Natural killer cell (primary cell): Measurements from ENCODE around the gene CHRNA10. TPM values are rescaled to one million over a fixed set of nuclear protein-coding genes. Genes with fewer than 3 reads are reported as not detected.

Source experiments
- ATAC-seq, 3 donors: fragments of 150-1000 bp in 2 of 3; fragments of 200-7000 bp in 1 of 3; cut with Tn5 transposase; 1 replicate in 1 of 3; 2 replicates in 2 of 3; pipeline ENCODE4 v1.10.0; 2021; ENCODE audit warnings: mild to moderate bottlenecking in 2 of 3, moderate library complexity in 2 of 3
- DNase-seq, 2 donors: peaks; one replicate each; pipeline versions ENCODE4 v3.0.0 to v3.0.0-alpha.2; 2013 to 2021; ENCODE audit warnings: mixed read lengths in 1 of 2
- H3K27ac ChIP-seq: one replicate; pipeline ENCODE4 v1.5.1; 2013; ENCODE audit warnings: mild to moderate bottlenecking, low read length
- H3K27me3 ChIP-seq: one replicate; pipeline ENCODE4 v1.6.1; 2013; ENCODE audit warnings: low read length; ENCODE audit not compliant: control insufficient read depth, insufficient read depth
- H3K36me3 ChIP-seq: one replicate; pipeline ENCODE4 v1.6.1; 2013; ENCODE audit warnings: low read length; ENCODE audit not compliant: control insufficient read depth, insufficient read depth
- H3K4me1 ChIP-seq: one replicate; pipeline ENCODE4 v1.6.1; 2013; ENCODE audit warnings: low read length; ENCODE audit not compliant: control insufficient read depth, insufficient read depth
- H3K4me3 ChIP-seq: one replicate; pipeline ENCODE4 v1.5.1; 2013; ENCODE audit warnings: low read length
- H3K9me3 ChIP-seq: one replicate; pipeline ENCODE4 v1.6.1; 2013; ENCODE audit warnings: low read length; ENCODE audit not compliant: control insufficient read depth, insufficient read depth
- H3K27ac Mint-ChIP-seq, 2 donors: one replicate each; pipeline ENCODE4 v1.8.0; 2022; ENCODE audit warnings: mild to moderate bottlenecking in 2 of 2, mixed read lengths in 2 of 2, moderate library complexity in 1 of 2
- H3K27me3 Mint-ChIP-seq, 2 donors: one replicate each; pipeline ENCODE4 v1.8.0; 2022; ENCODE audit warnings: low read depth in 2 of 2, mixed read lengths in 2 of 2
- H3K36me3 Mint-ChIP-seq: one replicate; pipeline ENCODE4 v1.8.0; 2022; ENCODE audit warnings: mixed read lengths
- H3K4me1 Mint-ChIP-seq, 2 donors: one replicate each; pipeline ENCODE4 v1.8.0; 2022; ENCODE audit warnings: mixed read lengths in 2 of 2
- H3K4me3 Mint-ChIP-seq: one replicate; pipeline ENCODE4 v1.8.0; 2022; ENCODE audit warnings: mild to moderate bottlenecking, moderate library complexity, mixed read lengths
- H3K9me3 Mint-ChIP-seq, 2 donors: one replicate each; pipeline ENCODE4 v1.8.0; 2022; ENCODE audit warnings: mixed read lengths in 2 of 2
- WGBS: methylation state at CpG from one replicate; pipeline ENCODE4 v1.1.7; 2013; ENCODE audit warnings: missing lambda C conversion rate; ENCODE audit not compliant: insufficient coverage; 5-methylcytosine and 5-hydroxymethylcytosine counted together
- intact Hi-C: fragments of 100-400 bp; cut with micrococcal nuclease; formaldehyde crosslinking; loops from one replicate; pipeline ENCODE4 v1.14.2; 2022
- total RNA-seq, 4 donors: library from RNA; stranded (reverse); fragments of 120-200 nt in 1 of 4; gene quantifications; one replicate each; pipeline versions ENCODE4 v1.2.3 to v1.2.4, GENCODE V29; 2013 to 2022
- TF ChIP-seq, protein P1 (sequence below): fragments of 200-600 bp; IDR thresholded peaks from one replicate; pipeline ENCODE4 v1.8.0; 2022; ENCODE audit warnings: antibody characterized with exemption

The CHRNA10 gene
- total RNA-seq: under 1 TPM; 0.36 to 0.60 (median 0.45) TPM
- 0.72 TPM for total RNA-seq (2013)

- H3K4me3 Mint-ChIP-seq: no peak within 1 kb of the TSS
- no peaks in the 10 kb centered on the region for H3K9me3 ChIP-seq
- H3K27ac ChIP-seq: no peak within 1 kb of the TSS
- H3K9me3 Mint-ChIP-seq: no peaks in the 10 kb centered on the region
- H3K27me3 Mint-ChIP-seq: no peaks in the 10 kb centered on the region
- TF ChIP-seq, protein P1, sequence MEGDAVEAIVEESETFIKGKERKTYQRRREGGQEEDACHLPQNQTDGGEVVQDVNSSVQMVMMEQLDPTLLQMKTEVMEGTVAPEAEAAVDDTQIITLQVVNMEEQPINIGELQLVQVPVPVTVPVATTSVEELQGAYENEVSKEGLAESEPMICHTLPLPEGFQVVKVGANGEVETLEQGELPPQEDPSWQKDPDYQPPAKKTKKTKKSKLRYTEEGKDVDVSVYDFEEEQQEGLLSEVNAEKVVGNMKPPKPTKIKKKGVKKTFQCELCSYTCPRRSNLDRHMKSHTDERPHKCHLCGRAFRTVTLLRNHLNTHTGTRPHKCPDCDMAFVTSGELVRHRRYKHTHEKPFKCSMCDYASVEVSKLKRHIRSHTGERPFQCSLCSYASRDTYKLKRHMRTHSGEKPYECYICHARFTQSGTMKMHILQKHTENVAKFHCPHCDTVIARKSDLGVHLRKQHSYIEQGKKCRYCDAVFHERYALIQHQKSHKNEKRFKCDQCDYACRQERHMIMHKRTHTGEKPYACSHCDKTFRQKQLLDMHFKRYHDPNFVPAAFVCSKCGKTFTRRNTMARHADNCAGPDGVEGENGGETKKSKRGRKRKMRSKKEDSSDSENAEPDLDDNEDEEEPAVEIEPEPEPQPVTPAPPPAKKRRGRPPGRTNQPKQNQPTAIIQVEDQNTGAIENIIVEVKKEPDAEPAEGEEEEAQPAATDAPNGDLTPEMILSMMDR: no peak
- DNase-seq (no peak), ATAC-seq (no peak)
- no peaks in the 10 kb centered on the region for H3K4me1 Mint-ChIP-seq
- peak within 1 kb of the TSS in 1 of 2 donors; percentile 4 for H3K27ac Mint-ChIP-seq
- H3K36me3 Mint-ChIP-seq: peaks cover 6% of the 10 kb centered on the region
- peaks cover 61% of the 10 kb centered on the region for H3K36me3 ChIP-seq
- no peak within 1 kb of the TSS for H3K4me3 ChIP-seq
- WGBS: 93% methylated on average over 9 of the region's 9 CpGs
- H3K27me3 ChIP-seq: no peaks in the 10 kb centered on the region
- H3K4me1 ChIP-seq: no peaks in the 10 kb centered on the region
- intact Hi-C loops: no loop called here
These were observed at the start of gene CHRNA10 for GRCh38 chr11:3671334-3672254. Gene CHRNA10 (minus strand): TSS chr11:3671384. CDS start chr11:3671312, 72 bp downstream.

- intact Hi-C loops: no loop called here
- Mint-ChIP-seq H3K27ac (no peak overlapping the region), H3K4me3 (no peak overlapping the region), H3K9me3 (no peaks in the 10 kb centered on the region), H3K36me3 (peaks cover 15% of the 10 kb centered on the region), H3K27me3 (no peaks in the 10 kb centered on the region), H3K4me1 (peaks cover 0 to 5% of the 10 kb centered on the region in 2 donors)
- WGBS: 98% methylated on average over 6 of the region's 6 CpGs
- TF ChIP-seq, protein P1: no peak
- DNase-seq: no peak
- Histone ChIP-seq H3K4me1 (no peaks in the 10 kb centered on the region), H3K27me3 (no peaks in the 10 kb centered on the region), H3K9me3 (no peaks in the 10 kb centered on the region), H3K27ac (no peak overlapping the region), H3K4me3 (no peak overlapping the region), H3K36me3 (peaks cover 65% of the 10 kb centered on the region)
- no peak for ATAC-seq
These were observed 41.1 kb upstream of the CHRNA10 start for GRCh38 chr11:3712274-3712673.

DNA sequence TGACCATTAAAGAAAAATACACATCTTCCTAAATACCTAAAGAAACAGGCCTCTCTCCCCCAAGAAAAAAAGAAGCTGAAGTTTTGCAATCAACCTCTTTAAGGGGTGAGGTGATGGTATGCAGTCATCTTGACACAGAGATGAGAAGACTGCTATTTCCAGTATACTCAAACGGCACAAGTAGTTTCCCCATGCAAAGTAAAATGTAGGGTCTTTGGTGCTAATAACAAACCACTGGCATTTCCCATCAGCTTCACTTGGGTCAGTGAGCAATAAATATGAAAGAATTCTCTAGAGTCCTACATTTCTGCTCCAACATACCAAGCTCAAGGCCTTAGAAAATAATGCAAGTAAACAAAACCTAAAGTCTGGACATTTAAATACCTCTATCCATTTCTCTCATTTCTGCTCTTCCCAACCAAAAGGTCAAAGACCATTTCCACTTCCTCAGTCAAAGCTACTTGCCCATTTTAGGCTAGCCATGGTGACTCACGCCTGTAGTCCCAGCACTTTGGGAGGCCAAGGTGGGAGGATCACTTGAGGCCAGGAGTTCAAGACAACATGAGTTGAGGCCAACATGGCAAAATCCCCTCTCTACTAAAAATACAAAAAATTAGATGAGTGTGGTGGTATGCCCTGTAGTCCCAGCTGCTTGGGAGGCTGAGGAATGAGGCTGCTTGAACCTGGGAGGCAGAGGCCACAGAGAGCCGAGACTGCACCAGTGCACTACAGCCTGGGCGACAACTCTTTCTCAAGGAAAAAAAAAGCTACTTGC, 39.5 kb upstream of the CHRNA10 start:
- Mint-ChIP-seq H3K4me1 (peaks cover 0 to 5% of the 10 kb centered on the region in 2 donors), H3K27ac (peak overlapping the region; percentile 20 to 53), H3K4me3 (no peak overlapping the region), H3K36me3 (peaks cover 9% of the 10 kb centered on the region), H3K9me3 (no peaks in the 10 kb centered on the region), H3K27me3 (no peaks in the 10 kb centered on the region)
- ATAC-seq (no peak), DNase-seq (no peak)
- WGBS: 100% methylated on average over 3 of the region's 4 CpGs
- Histone ChIP-seq H3K27ac (no peak overlapping the region), H3K27me3 (no peaks in the 10 kb centered on the region), H3K9me3 (no peaks in the 10 kb centered on the region), H3K4me3 (no peak overlapping the region), H3K36me3 (peaks cover 61% of the 10 kb centered on the region), H3K4me1 (no peaks in the 10 kb centered on the region)
- intact Hi-C loops: no loop called here
- TF ChIP-seq, protein P1: no peak
